ENCODE measurements around the gene IYD.

IYD gene

GRCh38 chr6:150450918-150451317 is 82.1 kb downstream of the IYD start:
- TF ChIP-seq CTCF (IDR thresholded peaks at IDR 0.05; ENCODE audit: low read depth, low read length), result no peak
- H3K4me3 ChIP-seq (ENCODE audit: low read depth, low read length), result no peak overlapping the region
- no peaks in the 10 kb centered on the region for H3K36me3 ChIP-seq
- H3K27me3 ChIP-seq (ENCODE audit: insufficient read depth, low read depth, severe bottlenecking), result no peaks in the 10 kb centered on the region
- H3K9me3 ChIP-seq (ENCODE audit: severe bottlenecking), result no peaks in the 10 kb centered on the region
- DNase-seq, result no peak
- no peak overlapping the region for H3K27ac ChIP-seq

- Histone ChIP-seq H3K9me3 (ENCODE audit: severe bottlenecking) (no peaks in the 10 kb centered on the region), H3K27me3 (ENCODE audit: insufficient read depth, low read depth, severe bottlenecking) (no peaks in the 10 kb centered on the region), H3K36me3 (no peaks in the 10 kb centered on the region), H3K4me3 (ENCODE audit: low read depth, low read length) (no peak overlapping the region), H3K27ac (no peak overlapping the region)
- DNase-seq, result no peak
- no peak for TF ChIP-seq CTCF (IDR thresholded peaks at IDR 0.05; ENCODE audit: low read depth, low read length)
Measured at GRCh38 chr6:150451807-150452427, 83.1 kb downstream of the IYD start.

- H3K36me3 ChIP-seq, result no peaks in the 10 kb centered on the region
- TF ChIP-seq CTCF (IDR thresholded peaks at IDR 0.05; ENCODE audit: low read depth, low read length), result no peak
- H3K27ac ChIP-seq, result no peak overlapping the region
- no peaks in the 10 kb centered on the region for H3K9me3 ChIP-seq (ENCODE audit: severe bottlenecking)
- H3K4me3 ChIP-seq (ENCODE audit: low read depth, low read length), result no peak overlapping the region
- H3K27me3 ChIP-seq (ENCODE audit: insufficient read depth, low read depth, severe bottlenecking), result no peaks in the 10 kb centered on the region
- no peak for DNase-seq
Measured at GRCh38 chr6:150452428-150453243, 83.8 kb downstream of the IYD start.

GRCh38 chr6:150453357-150453756 is 84.5 kb downstream of the IYD start:
- H3K9me3 ChIP-seq (ENCODE audit: severe bottlenecking), result no peaks in the 10 kb centered on the region
- H3K27me3 ChIP-seq (ENCODE audit: insufficient read depth, low read depth, severe bottlenecking), result no peaks in the 10 kb centered on the region
- H3K36me3 ChIP-seq, result no peaks in the 10 kb centered on the region
- TF ChIP-seq CTCF (IDR thresholded peaks at IDR 0.05; ENCODE audit: low read depth, low read length), result no peak
- no peak for DNase-seq
- H3K27ac ChIP-seq, result no peak overlapping the region
- H3K4me3 ChIP-seq (ENCODE audit: low read depth, low read length), result no peak overlapping the region

Measured in WERI-Rb-1 (cell line).